HEK293 (cell line): ENCODE measurements around the gene PRPF40B.

Experiments
- CTCF ChIA-PET: fragments of 350-600 bp; formaldehyde crosslinking; extraction: SDS; loops from one replicate; lab custom pipeline; 2021; ENCODE audit warnings: antibody characterized with exemption; lab: Yijun Ruan, JAX
- POLR2A ChIA-PET: fragments of 300-600 bp; formaldehyde crosslinking; extraction: SDS; loops from one replicate; lab custom pipeline; 2020; ENCODE audit warnings: antibody characterized with exemption, inconsistent platforms; lab: Yijun Ruan, JAX
- H3K27ac ChIP-seq: fragments of 200-500 bp; sonication (Bioruptor generic); 2 replicates; pipeline ENCODE4 v1.5.1; 2014; ENCODE audit warnings: low read depth, low read length, control low read depth, inconsistent platforms; ENCODE audit errors: extremely low read depth
- H3K36me3 ChIP-seq, 2 experiments: fragments of 200-500 bp in 1 of 2; sonication (Bioruptor generic) in 1 of 2; 1 replicate in 1 of 2; 2 replicates in 1 of 2; pipeline ENCODE4 v1.5.1; 2014 to 2017; ENCODE audit warnings: inconsistent platforms in 2 of 2, low read length in 2 of 2; ENCODE audit not compliant: control insufficient read depth in 2 of 2, insufficient read depth in 1 of 2
- H3K4me1 ChIP-seq: fragments of 200-500 bp; sonication (Bioruptor generic); 2 replicates; pipeline ENCODE4 v1.5.1; 2014; ENCODE audit warnings: mild to moderate bottlenecking, low read length, inconsistent platforms; ENCODE audit not compliant: control insufficient read depth, insufficient read depth
- H3K4me3 ChIP-seq: 2 replicates; pipeline ENCODE4 v1.5.1; 2011; ENCODE audit warnings: low read depth, mild to moderate bottlenecking, control low read depth, low read length, moderate library complexity
- H3K9me3 ChIP-seq: fragments of 200-500 bp; sonication (Bioruptor generic); 2 replicates; pipeline ENCODE4 v1.5.1; 2014; ENCODE audit warnings: low read depth, low read length, inconsistent platforms; ENCODE audit not compliant: control insufficient read depth, insufficient read depth
- AEBP2 ChIP-seq: fragments of 450-650 bp; formaldehyde crosslinking; IDR thresholded peaks from 2 replicates; pipeline ENCODE4 v1.5.1; 2016; ENCODE audit warnings: missing biosample characterization, missing genetic modification characterization, borderline replicate concordance
- OVOL3 ChIP-seq: fragments of 450-650 bp; formaldehyde crosslinking; IDR thresholded peaks from 2 replicates; pipeline ENCODE4 v1.5.1; 2016; ENCODE audit warnings: missing biosample characterization, missing genetic modification characterization
- PRDM2 ChIP-seq: fragments of 450-650 bp; formaldehyde crosslinking; IDR thresholded peaks from 2 replicates; pipeline ENCODE4 v1.5.1; 2016; ENCODE audit warnings: missing biosample characterization, missing genetic modification characterization, borderline replicate concordance
- ZBTB11 ChIP-seq: fragments of 450-650 bp; formaldehyde crosslinking; conservative IDR thresholded peaks from 2 replicates; pipeline ENCODE4 v1.5.1; 2016; ENCODE audit warnings: low read depth, missing biosample characterization, missing genetic modification characterization
- ZFP41 ChIP-seq: fragments of 450-650 bp; formaldehyde crosslinking; IDR thresholded peaks from 2 replicates; pipeline ENCODE4 v1.5.1; 2016; ENCODE audit warnings: missing biosample characterization, missing genetic modification characterization, borderline replicate concordance
- ZNF10 ChIP-seq: fragments of 450-650 bp; formaldehyde crosslinking; IDR thresholded peaks from 2 replicates; pipeline ENCODE4 v1.5.1; 2017; ENCODE audit warnings: missing biosample characterization, missing genetic modification characterization
- ZNF132 ChIP-seq: fragments of 450-650 bp; formaldehyde crosslinking; IDR thresholded peaks from 2 replicates; pipeline ENCODE4 v1.5.1; 2017; ENCODE audit warnings: missing biosample characterization, missing genetic modification characterization, borderline replicate concordance
- ZNF19 ChIP-seq: fragments of 450-650 bp; formaldehyde crosslinking; IDR thresholded peaks from 2 replicates; pipeline ENCODE4; 2016; ENCODE audit warnings: missing biosample characterization, missing genetic modification characterization, low read depth
- ZNF23 ChIP-seq: fragments of 450-650 bp; formaldehyde crosslinking; IDR thresholded peaks from 2 replicates; pipeline ENCODE4 v1.5.1; 2016; ENCODE audit warnings: missing biosample characterization, missing genetic modification characterization, borderline replicate concordance
- ZNF555 ChIP-seq: fragments of 450-650 bp; formaldehyde crosslinking; conservative IDR thresholded peaks from 2 replicates; pipeline ENCODE4 v1.5.1; 2017; ENCODE audit warnings: missing biosample characterization, mild to moderate bottlenecking, missing genetic modification characterization, inconsistent platforms
- ZNF645 ChIP-seq: fragments of 450-650 bp; formaldehyde crosslinking; IDR thresholded peaks from 2 replicates; pipeline ENCODE4; 2016; ENCODE audit warnings: missing biosample characterization, missing genetic modification characterization
- ZNF701 ChIP-seq: fragments of 450-650 bp; formaldehyde crosslinking; IDR thresholded peaks from 2 replicates; pipeline ENCODE4 v1.5.1; 2016; ENCODE audit warnings: missing biosample characterization, missing genetic modification characterization
- ZSCAN4 ChIP-seq: fragments of 450-650 bp; formaldehyde crosslinking; IDR thresholded peaks from 2 replicates; pipeline ENCODE4 v1.5.1; 2017; ENCODE audit warnings: missing biosample characterization, missing genetic modification characterization

PRPF40B gene

GRCh38 chr12:49599961-49600360 is 23.4 kb upstream of the PRPF40B start:
- CTCF ChIA-PET: interaction anchor here (0.6 to 2.6 kb wide), 3 partner anchors 19 to 71 kb away, joined by 3 to 10 read pairs (median 4); no protein-coding TSS in a partner anchor
- Histone ChIP-seq H3K36me3 (peaks cover 0 to 8% of the 10 kb centered on the region in 2 experiments; a peak in 1 of 3 replicates), H3K9me3 (no peaks in the 10 kb centered on the region), H3K4me3 (no peak overlapping the region), H3K4me1 (no peaks in the 10 kb centered on the region; the same call in 1 of the 2 replicates), H3K27ac (no peak overlapping the region)
- TF ChIP-seq ZNF701 (tag by site-specific recombination) (no peak), ZNF132 (no peak), OVOL3 (tag by site-specific recombination) (no peak), ZNF645 (tag by site-specific recombination) (no peak), ZBTB11 (tag by site-specific recombination) (no peak), ZSCAN4 (no peak), ZNF10 (tag by site-specific recombination) (no peak), ZNF555 (no peak), ZNF19 (tag by site-specific recombination) (no peak), ZFP41 (tag by site-specific recombination) (no peak), PRDM2 (tag by site-specific recombination) (no peak), ZNF23 (tag by site-specific recombination) (no peak), AEBP2 (no peak)
- POLR2A ChIA-PET: interaction anchor here (2.4 kb wide), 1 partner anchor 233 kb away, joined by 6 read pairs; the partner anchor contains the start of gene SPATS2
